GM18511 (cell line): ENCODE data around the gene MAGI2.

ENCODE experiments used
- ATAC-seq: cut with Tn5 transposase; IDR thresholded peaks from one replicate; pipeline ENCODE4 v1.9.1; 2021; ENCODE audit warnings: mild to moderate bottlenecking, moderate library complexity; ENCODE audit not compliant: unreplicated experiment

Gene MAGI2

DNA sequence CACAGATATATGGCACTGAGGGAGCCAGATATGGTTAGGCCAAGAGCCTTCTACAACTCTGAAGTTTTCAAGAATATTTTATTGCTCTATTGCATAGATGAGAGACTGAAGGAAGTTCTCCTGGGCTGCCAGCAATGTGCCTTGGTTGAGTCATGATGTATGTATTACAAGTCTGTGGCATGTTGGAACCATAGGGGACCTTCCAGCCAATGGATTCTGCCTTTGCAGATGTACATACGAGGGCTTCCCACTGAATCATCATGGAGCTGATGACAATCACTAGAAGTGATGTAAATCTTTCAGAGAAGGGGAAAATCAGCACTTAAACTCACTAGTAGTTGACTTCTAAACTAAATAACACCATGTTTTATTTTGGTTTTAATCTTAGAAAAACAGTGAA lies 1235.4 kb downstream of the MAGI2 start:
- ATAC-seq, result no peak

DNA sequence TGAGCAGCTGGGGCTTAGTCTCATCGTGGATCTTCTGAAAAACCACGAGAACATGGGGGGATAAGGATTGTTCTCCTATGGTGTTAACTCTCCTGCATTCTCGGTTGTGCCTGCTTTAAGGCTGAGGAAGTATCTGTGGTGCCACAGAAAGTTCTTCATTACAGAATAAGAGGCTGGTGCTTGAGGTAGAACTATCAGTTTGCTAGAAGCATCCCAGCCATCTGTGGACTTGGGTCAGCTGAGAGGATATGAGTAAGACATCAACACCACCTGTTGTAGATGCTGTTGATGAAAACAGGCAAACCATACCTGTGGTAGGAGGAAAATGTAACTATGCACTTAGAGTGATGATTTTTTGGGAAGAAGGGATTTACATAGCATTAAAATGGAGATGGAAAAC lies 1238.3 kb downstream of the MAGI2 start:
- no peak for ATAC-seq

DNA sequence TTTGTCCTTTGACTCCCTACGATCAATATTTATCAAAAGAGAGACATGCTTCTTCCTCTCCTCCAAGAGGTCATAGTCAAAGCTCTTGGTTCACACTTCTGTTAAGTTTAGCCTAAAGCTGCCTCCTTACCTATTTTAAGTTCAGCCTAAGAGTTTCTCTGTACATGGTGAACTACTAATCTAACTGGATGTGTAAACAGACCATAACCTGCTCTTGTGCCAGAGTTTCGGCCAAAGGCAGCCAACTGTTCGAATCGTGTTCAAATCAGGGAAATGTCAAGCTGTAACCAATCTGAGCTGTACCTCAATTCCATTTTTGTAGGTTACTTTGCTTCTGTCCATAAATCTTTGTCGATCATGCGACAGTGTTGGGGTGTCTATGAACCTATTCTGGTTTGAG lies 1240.1 kb downstream of the MAGI2 start:
- no peak for ATAC-seq

DNA sequence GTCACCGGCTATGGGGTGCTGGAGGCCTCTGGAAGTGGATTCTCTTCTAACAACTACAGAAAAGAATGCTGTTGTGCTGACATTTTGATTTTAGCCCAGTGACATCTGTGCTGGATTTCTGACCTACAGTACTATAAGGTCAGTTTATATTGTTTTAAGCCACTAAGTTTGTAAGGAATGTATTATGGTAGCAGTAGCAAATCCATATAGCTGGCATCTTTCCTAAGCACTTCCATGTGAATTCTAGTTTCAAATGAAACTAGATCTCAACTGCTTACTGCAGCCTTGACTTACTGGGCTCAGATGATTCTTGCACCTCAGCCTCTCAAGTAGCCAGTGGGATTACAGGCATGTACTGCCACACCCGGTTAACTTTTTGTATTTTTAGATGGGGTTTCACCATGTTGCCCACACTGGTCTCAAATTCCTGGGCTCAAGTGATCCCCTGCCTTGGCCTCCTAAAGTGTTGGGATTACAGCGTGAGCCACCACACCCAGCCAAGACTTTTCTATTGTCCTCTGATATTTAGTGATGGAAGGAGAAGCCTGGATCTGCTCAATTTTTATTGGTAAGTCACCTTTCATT lies 1240.9 kb downstream of the MAGI2 start:
- ATAC-seq, result no peak

DNA sequence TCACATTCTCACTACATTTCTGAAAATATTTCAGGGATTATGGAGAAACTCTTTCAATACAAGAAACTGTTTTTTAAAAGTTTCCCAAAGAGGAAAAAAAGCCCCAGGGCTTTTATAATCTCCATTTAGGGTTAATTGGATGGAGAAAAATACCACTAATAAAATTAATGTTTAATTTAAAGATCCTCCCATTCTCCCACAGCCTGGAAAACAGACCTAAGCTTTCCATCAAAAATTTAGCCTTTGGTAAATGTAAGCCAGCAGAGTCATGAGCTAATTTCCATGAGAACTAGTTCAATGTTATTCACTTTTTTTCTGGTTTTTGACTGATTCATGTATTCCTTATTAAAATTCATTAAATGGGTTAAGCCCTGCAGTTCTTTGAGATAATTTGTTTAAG lies 1246.2 kb downstream of the MAGI2 start:
- ATAC-seq, result no peak

DNA sequence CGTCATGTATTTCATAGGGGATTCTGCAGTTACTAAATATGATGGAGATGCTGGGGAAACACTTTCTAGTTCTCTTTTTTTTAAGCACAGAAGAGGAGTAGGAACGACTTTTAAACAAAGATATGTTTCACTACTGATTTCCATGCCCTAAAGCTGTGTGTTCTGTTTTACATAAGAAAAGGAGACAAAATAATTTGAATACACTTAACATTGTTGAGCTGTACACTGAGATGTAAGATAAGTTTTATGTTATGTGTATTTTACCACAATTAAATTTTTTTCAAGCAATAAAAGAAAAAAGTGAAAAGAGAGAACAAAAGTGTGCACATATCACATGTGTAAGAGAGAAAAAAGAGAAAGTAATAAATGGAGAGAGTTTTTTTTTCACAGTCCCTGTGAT lies 1246.7 kb downstream of the MAGI2 start:
- no peak for ATAC-seq

DNA sequence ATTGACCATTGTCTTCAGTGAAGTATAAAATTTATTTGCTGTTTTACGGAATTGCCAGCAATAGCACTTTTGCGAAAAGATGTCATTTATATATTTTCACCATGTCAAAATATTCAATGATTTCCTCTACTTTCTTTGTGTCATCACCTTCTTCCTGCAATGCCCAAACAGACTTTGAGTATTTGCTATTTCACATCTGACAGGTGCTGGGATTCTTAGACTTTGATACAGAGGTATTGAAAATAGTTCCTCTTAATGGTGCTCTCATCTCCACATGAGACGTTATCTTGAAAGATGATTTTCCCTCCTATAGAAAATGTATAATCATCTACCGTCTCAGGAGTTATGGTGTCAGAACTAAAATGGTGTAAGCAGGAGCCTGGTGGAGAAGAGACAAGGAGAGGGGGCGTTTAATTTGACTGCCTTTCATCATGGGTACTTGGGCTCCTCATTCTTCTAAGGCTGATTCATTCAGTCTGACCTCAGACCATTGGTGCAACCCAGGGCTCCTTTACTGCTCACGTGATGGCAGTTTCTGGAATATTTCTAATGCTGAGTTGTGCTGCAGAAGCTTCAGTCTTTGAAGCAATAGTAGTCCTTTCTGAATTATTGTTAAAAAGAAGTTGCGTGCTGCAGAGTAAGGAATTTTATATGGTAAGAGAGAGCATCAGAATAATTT lies 1250.3 kb downstream of the MAGI2 start:
- no peak for ATAC-seq

DNA sequence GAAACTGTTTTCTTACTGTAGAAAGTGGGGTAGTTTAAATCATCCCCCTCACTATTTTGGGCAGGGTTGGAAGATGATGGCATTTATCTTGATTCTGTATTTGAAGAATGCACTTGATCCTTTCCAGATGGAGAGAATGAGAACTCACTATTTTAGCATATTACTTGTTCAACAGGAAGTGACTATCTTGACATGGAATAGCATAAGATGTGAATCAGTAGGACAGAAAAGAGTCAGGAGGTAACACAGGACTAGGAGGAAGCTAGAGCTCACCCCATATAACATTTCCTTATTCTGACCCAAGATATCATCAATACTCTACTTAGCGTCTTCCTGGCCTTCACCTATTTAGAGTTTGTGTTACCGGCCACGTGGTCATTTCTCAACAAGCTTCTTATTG lies 1254.7 kb downstream of the MAGI2 start:
- ATAC-seq, result no peak

DNA sequence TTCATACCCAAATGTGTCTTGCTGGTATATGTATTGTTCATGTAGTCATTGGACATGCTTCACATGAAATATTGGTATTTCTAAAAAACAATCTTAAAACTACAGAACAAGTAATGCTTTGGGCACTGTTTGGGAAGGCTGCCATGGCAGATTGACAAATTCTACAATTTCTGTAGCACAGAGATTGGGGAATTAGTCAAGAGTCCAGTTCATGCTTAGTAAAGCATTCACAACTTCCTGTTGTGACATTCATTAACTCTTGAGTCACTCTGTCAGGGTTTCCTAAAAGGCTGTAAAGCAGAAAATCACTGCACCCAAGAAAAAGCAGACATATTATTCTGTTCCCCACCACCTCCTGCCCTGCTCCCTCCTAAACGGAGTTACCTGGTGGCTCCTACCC lies 1256.0 kb downstream of the MAGI2 start:
- no peak for ATAC-seq

DNA sequence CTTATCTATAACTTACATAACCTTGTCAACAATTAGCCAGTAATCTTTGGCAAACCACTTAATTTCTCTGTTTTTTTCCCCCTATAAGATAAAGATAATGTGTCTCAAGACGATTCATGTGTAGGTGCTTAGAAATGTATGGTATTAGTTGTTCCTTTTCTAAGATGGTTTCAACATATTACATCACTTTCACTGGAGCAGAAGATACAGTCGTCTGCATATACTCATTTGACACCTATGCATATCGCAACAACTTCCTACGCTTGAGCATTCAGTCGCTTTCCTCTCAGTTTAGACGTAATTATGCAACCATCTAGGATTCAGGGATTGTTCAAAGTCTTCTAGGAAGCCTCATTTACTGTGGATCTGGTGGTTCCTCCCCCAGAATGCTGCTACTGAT lies 1258.2 kb downstream of the MAGI2 start:
- ATAC-seq, result no peak

DNA sequence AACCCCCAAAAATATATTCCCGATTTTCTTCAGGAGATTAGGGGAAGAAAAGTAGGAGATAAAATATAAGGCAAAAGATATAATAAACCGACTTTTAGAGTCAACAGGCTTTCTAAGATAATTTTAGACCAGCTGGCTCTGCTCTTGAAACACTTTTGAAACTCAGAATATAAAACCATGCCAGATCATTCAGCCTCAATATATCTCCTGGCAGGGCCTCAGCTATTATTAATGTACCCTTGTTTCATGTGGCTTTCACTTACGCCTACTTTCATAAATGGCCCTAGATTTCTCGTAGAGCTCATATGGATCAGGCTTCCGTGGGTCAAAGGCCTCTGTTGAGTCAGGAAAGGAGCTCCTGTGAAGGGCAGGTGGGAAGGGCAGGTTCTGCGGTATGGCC lies 1258.9 kb downstream of the MAGI2 start:
- ATAC-seq, result no peak

DNA sequence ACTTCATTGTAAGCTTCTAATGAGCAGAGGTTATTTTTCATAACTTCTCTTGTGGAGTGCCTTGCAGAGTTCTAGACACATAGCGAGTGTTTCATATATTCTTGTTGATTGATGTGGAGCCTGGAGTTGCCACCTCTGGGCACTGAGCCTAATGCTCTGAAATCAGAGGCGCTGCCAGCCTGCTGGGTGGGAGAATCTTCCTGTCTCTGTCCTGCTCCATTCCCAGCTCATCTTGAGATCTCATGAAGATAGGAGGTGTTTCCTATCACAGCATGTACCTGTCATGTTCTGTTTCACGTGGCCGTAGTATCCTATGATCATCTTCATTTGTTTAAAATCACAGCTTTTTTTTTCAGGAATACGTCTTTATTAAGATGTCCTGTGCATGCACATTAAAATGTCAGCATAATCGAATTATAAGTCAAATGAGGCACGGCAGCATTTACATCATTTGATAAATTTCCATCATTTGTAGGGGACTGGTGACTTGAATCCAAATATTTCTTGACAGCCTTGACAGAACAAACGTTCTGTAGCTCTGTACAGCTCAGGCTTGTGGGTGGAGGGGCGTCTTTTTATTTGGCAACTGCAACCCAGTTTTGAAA lies 1261.9 kb downstream of the MAGI2 start:
- no peak for ATAC-seq

DNA sequence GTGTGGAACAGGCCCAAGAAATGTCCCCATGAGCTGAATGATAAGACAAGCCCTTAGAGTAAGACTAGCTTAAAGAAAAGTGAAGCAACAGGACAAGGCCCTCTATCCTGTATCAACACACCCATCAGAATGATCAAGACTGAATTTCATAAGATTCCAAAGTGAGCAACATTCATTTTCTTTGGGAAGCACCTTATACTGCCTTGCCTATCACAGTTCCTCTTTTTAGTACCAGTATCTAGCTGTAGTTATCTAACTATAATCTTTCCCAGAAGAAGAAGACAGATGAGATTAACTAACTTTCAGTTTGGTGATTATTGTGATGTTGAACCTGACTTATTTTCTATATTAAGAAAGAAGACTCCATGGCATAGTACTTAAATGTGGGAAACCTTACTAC lies 1263.7 kb downstream of the MAGI2 start:
- ATAC-seq, result no peak

DNA sequence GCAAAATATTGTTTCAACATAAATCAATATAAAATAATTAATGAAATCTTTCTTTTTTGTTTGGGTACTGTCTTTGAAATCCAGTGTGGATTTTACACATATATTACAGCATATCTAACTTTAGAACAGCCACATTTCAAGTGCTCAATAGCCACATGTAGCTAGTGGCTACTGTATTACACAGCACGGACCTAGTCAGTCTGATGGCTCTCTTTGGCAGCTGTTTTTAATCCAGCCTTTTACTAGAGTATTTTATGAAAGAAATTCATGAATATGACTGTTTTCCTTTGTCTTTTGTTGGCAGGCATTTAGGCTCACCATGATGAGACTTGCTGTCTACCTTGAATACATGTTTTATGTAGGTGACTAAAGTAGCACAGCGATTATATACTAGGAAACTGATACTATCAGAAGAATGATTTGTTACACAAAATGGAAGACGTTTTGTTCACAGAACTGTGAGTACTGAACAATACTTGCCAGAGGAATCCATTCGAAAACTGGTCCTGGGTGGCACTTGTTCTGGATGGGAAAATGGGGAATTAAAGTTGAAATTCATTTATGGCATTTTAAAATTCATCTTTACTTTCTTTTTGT lies 1268.2 kb downstream of the MAGI2 start:
- no peak for ATAC-seq

DNA sequence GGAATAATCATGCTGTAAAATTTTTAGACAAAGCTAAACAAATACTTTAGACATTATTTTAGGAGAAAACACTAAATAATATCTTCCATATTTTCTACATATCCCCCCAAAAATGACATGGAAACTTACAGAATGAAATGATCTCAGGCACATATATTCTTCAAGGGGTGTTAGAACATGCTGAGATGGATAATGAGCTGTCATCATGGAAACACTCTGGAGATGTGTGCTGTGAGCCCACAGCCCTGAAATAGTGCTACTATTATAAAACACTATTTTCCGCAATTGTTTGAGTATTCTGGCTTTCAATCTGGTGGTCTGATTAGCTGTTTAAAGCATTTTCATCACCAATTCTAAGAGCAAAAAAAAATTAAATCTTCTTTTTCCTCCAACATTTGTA lies 1269.2 kb downstream of the MAGI2 start:
- no peak for ATAC-seq

DNA sequence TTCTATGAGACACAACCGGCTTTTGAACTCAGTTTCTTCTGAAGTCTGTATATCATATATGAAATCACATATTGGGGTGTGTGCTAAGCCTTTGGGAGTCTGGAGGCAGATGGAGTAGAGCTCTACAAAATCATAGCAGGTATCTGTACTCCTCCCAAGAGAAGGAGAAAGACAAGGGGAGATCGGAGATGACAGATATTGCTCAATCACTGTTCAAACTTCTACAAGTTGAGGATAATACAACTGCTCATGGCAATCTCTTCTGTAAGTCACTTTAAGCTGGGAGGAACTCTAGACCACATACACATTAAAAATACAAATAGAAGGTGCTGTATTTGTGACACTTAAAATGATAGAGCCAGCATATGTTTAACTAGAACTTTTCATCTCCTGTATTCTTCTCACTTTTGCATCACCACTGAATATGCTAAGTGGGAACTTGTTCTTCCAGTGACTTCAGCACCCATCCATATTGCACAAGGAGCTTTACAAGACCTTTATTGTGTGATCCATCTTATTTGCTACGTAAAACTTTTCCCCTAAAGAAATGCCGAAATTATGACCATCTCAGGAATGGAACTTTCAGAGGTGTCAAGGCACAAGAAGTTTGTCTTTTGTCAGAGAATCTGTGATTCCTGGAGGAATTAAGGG lies 1273.5 kb downstream of the MAGI2 start:
- ATAC-seq, result no peak

DNA sequence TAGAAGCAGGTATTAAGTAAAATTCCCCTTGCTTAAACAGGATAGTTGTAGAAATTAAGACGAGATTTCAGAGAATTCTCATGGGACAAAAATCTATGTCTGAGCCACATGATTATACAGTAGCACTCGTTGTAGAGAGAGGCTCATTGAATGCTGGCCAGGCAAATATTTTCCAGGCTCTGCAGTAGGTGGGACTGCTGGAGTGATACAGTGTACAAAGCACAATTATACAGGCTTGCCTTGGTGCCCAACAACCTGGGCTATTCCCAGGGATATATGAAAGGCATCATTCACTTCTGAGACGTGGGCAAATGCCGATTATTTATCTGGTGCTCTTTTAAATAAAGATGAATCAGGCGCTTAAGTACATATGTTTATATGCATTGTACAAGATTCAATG lies 1274.3 kb downstream of the MAGI2 start:
- no peak for ATAC-seq

DNA sequence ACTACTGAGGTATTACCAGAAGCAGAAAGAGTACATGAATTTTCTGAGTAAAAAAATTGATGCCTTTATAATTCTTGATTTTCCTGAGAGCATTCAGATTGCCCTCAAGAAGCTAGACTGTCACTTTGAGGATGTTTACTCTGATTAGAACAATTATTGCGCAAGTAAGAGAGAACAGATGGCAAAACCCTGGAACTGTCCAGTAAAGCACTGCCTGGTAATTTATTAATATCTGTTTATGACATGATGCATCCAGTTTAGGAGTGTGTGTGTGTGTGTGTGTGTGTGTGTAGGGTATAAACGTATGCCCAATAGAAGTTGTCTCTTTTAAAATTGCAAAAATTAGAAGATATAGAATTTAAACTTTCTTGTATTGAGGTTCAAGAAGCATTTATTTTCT lies 1275.1 kb downstream of the MAGI2 start:
- ATAC-seq, result no peak

DNA sequence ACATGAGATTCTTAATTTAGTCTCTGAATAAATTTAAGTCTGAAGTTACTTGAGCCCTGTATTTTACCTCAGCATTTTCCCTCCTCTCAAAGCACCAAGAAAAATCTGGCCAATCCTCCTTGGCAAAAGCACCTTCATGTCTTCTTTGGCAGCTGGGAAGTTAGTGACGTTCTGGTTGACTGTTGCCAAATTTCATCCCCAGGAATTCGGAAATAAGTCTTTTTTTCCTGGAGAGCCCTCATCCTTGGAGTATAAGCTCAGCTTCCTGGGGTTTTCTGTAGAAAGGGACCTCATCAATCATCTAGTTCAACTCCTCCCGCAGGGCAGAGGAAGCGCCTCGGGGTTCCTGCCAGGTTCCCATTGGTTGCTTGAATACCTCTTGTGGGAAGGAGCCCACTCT lies 1277.3 kb downstream of the MAGI2 start:
- no peak for ATAC-seq

DNA sequence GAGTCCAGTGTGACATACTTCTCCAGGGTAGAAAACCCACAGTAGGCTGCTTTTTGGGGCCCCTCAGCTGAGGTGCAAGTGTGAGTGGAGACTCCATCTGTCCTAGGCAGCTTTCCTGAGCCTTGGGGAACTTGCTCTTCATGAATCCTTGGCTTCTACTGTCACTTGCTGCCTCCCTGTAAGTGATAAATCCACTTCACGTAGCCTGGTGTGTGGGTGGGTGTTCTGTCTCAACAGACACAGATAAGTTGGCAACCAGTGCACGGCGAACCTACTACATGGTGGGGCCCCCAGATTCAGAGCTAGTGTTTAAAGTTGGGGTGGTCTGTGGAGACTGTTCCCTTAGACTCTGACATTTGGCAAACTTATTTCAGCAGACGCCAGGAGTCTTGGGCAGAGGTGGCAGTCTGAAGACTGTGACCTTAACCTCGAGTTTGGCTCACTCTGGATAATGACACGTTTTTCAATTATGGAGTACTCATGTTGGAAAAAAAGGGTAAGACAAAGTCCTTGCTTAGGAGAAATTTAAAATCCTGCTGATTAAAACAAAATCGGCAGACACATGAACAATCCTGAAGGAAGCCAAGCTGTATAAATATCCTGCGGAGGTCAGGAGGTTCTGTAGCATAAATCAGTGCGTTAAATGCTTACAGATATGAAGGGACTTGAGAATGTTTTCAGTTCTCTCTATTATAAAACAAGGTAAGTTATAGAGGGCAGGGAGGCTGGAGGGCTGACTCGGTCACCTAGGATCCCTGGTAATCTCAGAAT lies 1278.0 kb downstream of the MAGI2 start:
- ATAC-seq, result no peak

DNA sequence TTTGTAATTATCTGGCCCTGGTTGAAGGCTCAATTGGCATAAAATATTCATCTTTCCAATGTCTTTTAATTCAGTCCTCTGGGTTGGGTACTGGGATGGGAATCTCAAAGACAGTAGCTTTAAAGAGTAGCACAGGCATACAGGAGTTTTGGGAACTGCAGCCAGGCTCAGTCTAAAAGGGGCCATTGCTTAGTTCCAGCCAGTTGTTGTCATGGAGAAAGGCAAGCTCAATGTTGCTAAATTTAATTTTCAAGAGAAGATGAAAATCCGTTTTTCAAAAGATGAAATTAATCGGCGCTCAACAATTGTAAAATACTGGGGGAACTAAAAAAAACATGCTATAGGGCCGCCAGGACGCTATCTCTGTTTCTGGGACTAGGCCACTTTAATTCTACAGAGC lies 1279.8 kb downstream of the MAGI2 start:
- no peak for ATAC-seq
